Lower leg skin (tissue), 3 donors: ENCODE data around the gene CDC23.

Experiments
- CTCF ChIP-seq, 3 donors: fragments of 450-650 bp; IDR thresholded peaks; one replicate each; pipeline ENCODE4 v1.5.1; 2016; ENCODE audit warnings: antibody characterized with exemption in 3 of 3, mild to moderate bottlenecking in 3 of 3, moderate library complexity in 2 of 3
- POLR2A ChIP-seq, 2 donors: fragments of 450-650 bp; IDR thresholded peaks; one replicate each; pipeline ENCODE4 v1.6.1; 2016 to 2017; ENCODE audit warnings: antibody characterized with exemption in 2 of 2, mild to moderate bottlenecking in 1 of 2, moderate library complexity in 1 of 2

DNA sequence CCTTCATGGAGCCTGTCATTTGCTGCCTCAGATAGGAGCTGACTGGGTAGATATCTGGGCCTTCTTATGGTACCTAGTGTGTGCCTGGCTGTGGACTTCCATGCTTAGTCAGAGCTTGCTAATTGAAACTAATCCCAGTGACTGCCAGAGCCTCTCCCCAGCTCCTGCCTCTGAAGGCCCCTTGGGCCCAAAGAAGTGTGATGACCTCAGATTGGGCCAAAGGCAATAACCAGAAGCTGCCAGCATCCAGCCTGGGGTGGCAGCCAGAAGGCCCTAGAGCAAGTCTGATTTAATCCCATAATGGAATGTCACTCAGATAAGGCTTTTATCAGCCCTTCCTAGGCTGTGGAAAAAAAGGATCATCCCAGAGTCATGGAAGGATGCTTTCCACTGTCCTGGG is 17.1 kb upstream of the CDC23 start:
- no peak for TF ChIP-seq POLR2A (IDR thresholded peaks at IDR 0.05)
- no peak for TF ChIP-seq CTCF (IDR thresholded peaks at IDR 0.05)
